ENCODE measurements around the gene DDIT3.

The DDIT3 gene

GRCh38 chr12:57470286-57470969 lies 49.9 kb downstream of the DDIT3 start:
- Histone ChIP-seq H3K4me3 (ENCODE audit: low read depth in 1 of 2, low read length in 2 of 2) (no peak overlapping the region), H3K27ac (ENCODE audit: low read length) (no peak overlapping the region), H3K4me1 (ENCODE audit: control insufficient read depth in 1 of 2, insufficient read depth in 2 of 2, low read length in 2 of 2) (peaks cover 0 to 5% of the 10 kb centered on the region in 2 donors), H3K36me3 (ENCODE audit: control insufficient read depth in 1 of 2, insufficient read depth in 2 of 2, low read length in 2 of 2) (no peaks in the 10 kb centered on the region), H3K27me3 (ENCODE audit: low read depth, low read length) (no peaks in the 10 kb centered on the region), H3K9me3 (ENCODE audit: control insufficient read depth in 1 of 2, low read length in 2 of 2) (no peaks in the 10 kb centered on the region)

GRCh38 chr12:57469296-57470164 lies 50.8 kb downstream of the DDIT3 start:
- no peaks in the 10 kb centered on the region for H3K27me3 ChIP-seq (ENCODE audit: low read depth, low read length)
- H3K27ac ChIP-seq (ENCODE audit: low read length): no peak overlapping the region
- no peaks in the 10 kb centered on the region for H3K9me3 ChIP-seq (ENCODE audit: control insufficient read depth in 1 of 2, low read length in 2 of 2)
- no peaks in the 10 kb centered on the region for H3K4me1 ChIP-seq (ENCODE audit: control insufficient read depth in 1 of 2, insufficient read depth in 2 of 2, low read length in 2 of 2)
- no peak overlapping the region for H3K4me3 ChIP-seq (ENCODE audit: low read depth in 1 of 2, low read length in 2 of 2)
- no peaks in the 10 kb centered on the region for H3K36me3 ChIP-seq (ENCODE audit: control insufficient read depth in 1 of 2, insufficient read depth in 2 of 2, low read length in 2 of 2)

GRCh38 chr12:57467915-57468314 lies 52.4 kb downstream of the DDIT3 start:
- no peaks in the 10 kb centered on the region for H3K36me3 ChIP-seq (ENCODE audit: control insufficient read depth in 1 of 2, insufficient read depth in 2 of 2, low read length in 2 of 2)
- H3K4me1 ChIP-seq (ENCODE audit: control insufficient read depth in 1 of 2, insufficient read depth in 2 of 2, low read length in 2 of 2): no peaks in the 10 kb centered on the region
- no peaks in the 10 kb centered on the region for H3K27me3 ChIP-seq (ENCODE audit: low read depth, low read length)
- H3K27ac ChIP-seq (ENCODE audit: low read length): no peak overlapping the region
- no peak overlapping the region for H3K4me3 ChIP-seq (ENCODE audit: low read depth in 1 of 2, low read length in 2 of 2)
- H3K9me3 ChIP-seq (ENCODE audit: control insufficient read depth in 1 of 2, low read length in 2 of 2): no peaks in the 10 kb centered on the region

GRCh38 chr12:57467212-57467874 lies 53.0 kb downstream of the DDIT3 start:
- Histone ChIP-seq H3K4me1 (ENCODE audit: control insufficient read depth in 1 of 2, insufficient read depth in 2 of 2, low read length in 2 of 2) (no peaks in the 10 kb centered on the region), H3K4me3 (ENCODE audit: low read depth in 1 of 2, low read length in 2 of 2) (no peak overlapping the region), H3K27me3 (ENCODE audit: low read depth, low read length) (no peaks in the 10 kb centered on the region), H3K9me3 (ENCODE audit: control insufficient read depth in 1 of 2, low read length in 2 of 2) (no peaks in the 10 kb centered on the region), H3K27ac (ENCODE audit: low read length) (no peak overlapping the region), H3K36me3 (ENCODE audit: control insufficient read depth in 1 of 2, insufficient read depth in 2 of 2, low read length in 2 of 2) (no peaks in the 10 kb centered on the region)
